Adrenal gland (tissue), 12 donors: ENCODE results near the gene CAVIN4. TPM values are rescaled to one million over a fixed set of nuclear protein-coding genes. Genes with fewer than 3 reads are reported as not detected.

ENCODE experiments used
- DNase-seq, 7 donors: peaks; one replicate each; pipeline ENCODE4 v3.0.0-alpha.2; 2019 to 2020
- H3K27ac ChIP-seq, 5 donors: fragments of 200-600 bp; sonication (generic) in 4 of 5; 1 replicate in 3 of 5; 2 replicates in 2 of 5; pipeline versions ENCODE4 v1.5.1 to v1.8.0; 2016 to 2020; ENCODE audit warnings: mild to moderate bottlenecking in 1 of 5
- H3K27me3 ChIP-seq: fragments of 200-600 bp; 2 replicates; pipeline ENCODE4 v1.8.0; 2021
- H3K36me3 ChIP-seq, 2 donors: fragments of 200-600 bp; replicated peaks in 1 of 2; 1 replicate in 1 of 2; 2 replicates in 1 of 2; pipeline versions ENCODE4 v1.5.1 to v1.8.0; 2018 to 2022
- H3K4me1 ChIP-seq, 2 donors: fragments of 200-600 bp; replicated peaks in 1 of 2; 1 replicate in 1 of 2; 2 replicates in 1 of 2; pipeline versions ENCODE4 v1.5.1 to v1.8.0; 2018 to 2021
- H3K4me3 ChIP-seq, 4 donors: fragments of 200-600 bp; sonication (generic) in 3 of 4; one replicate each; pipeline ENCODE4 v1.5.1; 2016 to 2018
- H3K9me3 ChIP-seq, 3 donors: fragments of 200-600 bp; sonication (generic) in 1 of 3; replicated peaks in 1 of 3; 1 replicate in 2 of 3; 2 replicates in 1 of 3; pipeline versions ENCODE4 v1.5.1 to v1.8.0; 2016 to 2021
- POLR2A ChIP-seq, 2 donors: fragments of 450-650 bp; IDR thresholded peaks; one replicate each; pipeline ENCODE4 v1.6.1; 2017; ENCODE audit warnings: antibody characterized with exemption in 2 of 2, mild to moderate bottlenecking in 2 of 2, moderate library complexity in 1 of 2
- WGBS, 4 donors: extraction: QIAGEN DNeasy Blood & Tissue Kit in 2 of 4; methylation state at CpG; one replicate each; pipeline versions ENCODE4 v1.1.5 to v1.1.7; 2013 to 2017; 5-methylcytosine and 5-hydroxymethylcytosine counted together
- intact Hi-C, 2 donors: fragments of 100-400 bp; cut with DNase I; formaldehyde crosslinking; loops; one replicate each; pipeline versions ENCODE4 v1.14.1 to v1.15.0; 2022 to 2023
- polyA plus RNA-seq, 3 donors: library from polyadenylated mRNA; stranded (reverse); fragments of 200-250 nt in 2 of 3; fragments of 350-450 nt in 1 of 3; fragmentation: Illumina TruSeq in 1 of 3; extraction: RNeasy Lipid Tissue Mini Kit (QIAGEN cat#74804) in 1 of 3; gene quantifications; one replicate each; pipeline ENCODE4 v1.2.3, GENCODE V29; 2013 to 2014
- total RNA-seq, 9 donors: library from RNA; depleted of rRNA in 4 of 9; stranded (reverse); fragments of >200 nt in 4 of 9; fragments of 120-200 nt in 1 of 9; fragmentation: NEBNext Ultra II Directional in 1 of 9; extraction: Animal tissue kit (Norgen Biotek cat#: 25700) in 1 of 9; gene quantifications; one replicate each; pipeline versions ENCODE4 v1.1.0 to v1.2.4, GENCODE V29; 2013 to 2023
- TF ChIP-seq, protein P1 (sequence below), 6 experiments: fragments of 450-650 bp in 4 of 6; fragments of 200-600 bp in 2 of 6; sonication (generic) in 1 of 6; IDR thresholded peaks; 1 replicate in 5 of 6; 2 replicates in 1 of 6; pipeline versions ENCODE4 v1.5.1 to v1.8.0; 2016 to 2021; ENCODE audit warnings: antibody characterized with exemption in 6 of 6, mild to moderate bottlenecking in 2 of 6, moderate library complexity in 1 of 6
- donor health status: healthy with polysubstance abuse.
- donor health status: Bipolar disorder and iron deficiency.
- donor health status: DM: yes; HTN: yes; CAD: no.
- donor health status: DM: no; HTN: no; CAD: no.
- donor health status: DM: no; HTN: no; CAD: no.
- donor health status: DM: yes; HTN: yes; CAD: no.

Gene CAVIN4
- total and polyA plus RNA-seq, 12 donors = 0.07 to 0.72 (median 0.27) TPM; not detected in 4

DNA sequence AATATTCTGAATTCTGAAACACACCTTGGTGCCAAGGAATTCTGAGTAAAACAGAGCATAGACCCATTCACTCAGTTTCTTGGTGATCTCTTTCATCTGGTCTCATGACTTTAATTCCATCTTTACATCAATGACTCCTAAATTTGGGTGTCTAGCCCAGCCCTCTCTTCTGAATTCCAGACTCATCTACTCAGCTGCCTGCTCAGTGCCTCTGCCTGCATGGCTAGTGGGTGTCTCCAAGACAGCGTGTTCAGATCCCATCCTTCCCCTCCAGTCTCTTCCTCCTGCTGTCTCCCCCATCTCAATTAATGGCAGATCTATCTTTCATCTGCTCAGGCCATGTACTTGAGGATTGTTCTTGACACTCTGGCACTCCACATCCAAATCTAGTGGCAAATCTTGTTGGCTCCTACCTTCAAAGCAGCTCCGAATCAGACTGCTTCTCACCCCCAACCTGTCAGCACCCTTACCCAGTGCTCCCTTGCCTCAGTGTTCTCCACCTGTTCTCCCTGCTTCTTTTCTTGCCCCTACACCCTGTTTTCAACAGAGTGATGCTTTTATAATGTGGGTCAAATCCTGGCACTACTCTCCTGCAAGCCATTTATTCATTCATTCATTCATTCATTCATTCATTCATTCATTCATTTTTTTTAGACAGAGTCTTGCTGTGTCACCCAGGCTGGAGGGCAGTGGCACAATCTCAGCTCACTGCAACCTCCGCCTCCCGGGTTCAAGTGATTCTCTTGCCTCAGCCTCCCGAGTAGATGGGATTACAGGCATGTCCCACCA lies 5.3 kb downstream of the CAVIN4 start:
- intact Hi-C loops = no loop called here
- no peak overlapping the region for H3K4me3 ChIP-seq

DNA sequence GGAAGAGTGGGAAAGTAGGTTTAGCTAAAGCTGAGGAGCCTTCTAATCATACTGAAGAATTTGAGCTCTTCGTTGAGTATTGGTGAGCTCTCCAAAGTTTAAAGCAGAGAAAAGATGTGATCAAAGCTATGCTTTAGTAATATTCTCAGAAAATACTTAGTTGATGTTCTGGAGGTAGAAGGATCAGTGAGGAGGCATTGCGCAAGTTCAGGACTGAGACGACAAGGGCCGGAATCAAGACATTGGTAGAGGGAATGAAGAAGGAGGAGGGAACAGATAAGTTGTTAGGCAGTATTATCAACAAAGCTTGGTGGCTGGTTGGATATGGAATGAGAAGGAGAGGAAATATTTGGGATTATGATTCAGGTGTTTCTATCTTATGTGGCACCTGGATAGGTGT lies 7.1 kb downstream of the CAVIN4 start:
- DNase-seq = no peak
- WGBS, 4 donors = 91 to 98% (median 96%) methylated on average over 4 of the region's 4 CpGs
- Histone ChIP-seq H3K4me1 (no peaks in the 10 kb centered on the region), H3K27ac (no peak overlapping the region), H3K9me3 (no peaks in the 10 kb centered on the region), H3K27me3 (no peaks in the 10 kb centered on the region), H3K4me3 (no peak overlapping the region), H3K36me3 (no peaks in the 10 kb centered on the region)
- TF ChIP-seq, protein P1, sequence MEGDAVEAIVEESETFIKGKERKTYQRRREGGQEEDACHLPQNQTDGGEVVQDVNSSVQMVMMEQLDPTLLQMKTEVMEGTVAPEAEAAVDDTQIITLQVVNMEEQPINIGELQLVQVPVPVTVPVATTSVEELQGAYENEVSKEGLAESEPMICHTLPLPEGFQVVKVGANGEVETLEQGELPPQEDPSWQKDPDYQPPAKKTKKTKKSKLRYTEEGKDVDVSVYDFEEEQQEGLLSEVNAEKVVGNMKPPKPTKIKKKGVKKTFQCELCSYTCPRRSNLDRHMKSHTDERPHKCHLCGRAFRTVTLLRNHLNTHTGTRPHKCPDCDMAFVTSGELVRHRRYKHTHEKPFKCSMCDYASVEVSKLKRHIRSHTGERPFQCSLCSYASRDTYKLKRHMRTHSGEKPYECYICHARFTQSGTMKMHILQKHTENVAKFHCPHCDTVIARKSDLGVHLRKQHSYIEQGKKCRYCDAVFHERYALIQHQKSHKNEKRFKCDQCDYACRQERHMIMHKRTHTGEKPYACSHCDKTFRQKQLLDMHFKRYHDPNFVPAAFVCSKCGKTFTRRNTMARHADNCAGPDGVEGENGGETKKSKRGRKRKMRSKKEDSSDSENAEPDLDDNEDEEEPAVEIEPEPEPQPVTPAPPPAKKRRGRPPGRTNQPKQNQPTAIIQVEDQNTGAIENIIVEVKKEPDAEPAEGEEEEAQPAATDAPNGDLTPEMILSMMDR (IDR thresholded peaks at IDR 0.05) = no peak
- TF ChIP-seq POLR2A (IDR thresholded peaks at IDR 0.05) = no peak
- intact Hi-C loops = no loop called here

More for the DNA sequence above, 5.3 kb downstream of the CAVIN4 start:
- Histone ChIP-seq H3K36me3 (no peaks in the 10 kb centered on the region), H3K27ac (no peak overlapping the region), H3K4me1 (no peaks in the 10 kb centered on the region), H3K27me3 (no peaks in the 10 kb centered on the region), H3K9me3 (no peaks in the 10 kb centered on the region)
- DNase-seq = no peak
- 81 to 90% (median 87%) methylated on average over 5 of the region's 5 CpGs for WGBS, 4 donors
- TF ChIP-seq POLR2A (IDR thresholded peaks at IDR 0.05) = no peak
- TF ChIP-seq, protein P1 (IDR thresholded peaks at IDR 0.05) = no peak

DNA sequence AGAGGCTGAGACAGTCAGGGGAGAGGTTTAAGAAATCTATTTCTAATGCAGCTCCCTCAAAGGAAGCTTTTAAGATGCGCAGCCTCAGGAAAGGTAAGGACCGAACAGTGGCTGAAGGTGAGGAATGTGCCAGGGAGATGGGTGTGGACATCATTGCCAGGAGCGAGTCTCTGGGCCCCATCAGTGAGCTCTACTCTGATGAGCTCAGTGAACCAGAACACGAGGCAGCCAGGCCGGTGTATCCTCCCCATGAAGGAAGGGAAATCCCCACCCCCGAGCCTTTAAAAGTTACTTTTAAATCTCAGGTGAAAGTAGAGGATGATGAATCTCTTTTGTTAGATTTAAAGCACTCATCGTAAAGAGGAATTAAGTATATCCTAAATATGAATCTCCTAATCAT lies 8.2 kb downstream of the CAVIN4 start:
- H3K36me3 ChIP-seq = no peaks in the 10 kb centered on the region
- WGBS, 4 donors = 93 to 98% (median 95%) methylated on average over 7 of the region's 7 CpGs
- DNase-seq = no peak
- H3K9me3 ChIP-seq = no peaks in the 10 kb centered on the region
- H3K4me3 ChIP-seq = no peak overlapping the region
- TF ChIP-seq, protein P1 (IDR thresholded peaks at IDR 0.05) = no peak
- TF ChIP-seq POLR2A (IDR thresholded peaks at IDR 0.05) = no peak
- no peaks in the 10 kb centered on the region for H3K4me1 ChIP-seq
- H3K27me3 ChIP-seq = no peaks in the 10 kb centered on the region
- intact Hi-C loops = no loop called here
- H3K27ac ChIP-seq = no peak overlapping the region

DNA sequence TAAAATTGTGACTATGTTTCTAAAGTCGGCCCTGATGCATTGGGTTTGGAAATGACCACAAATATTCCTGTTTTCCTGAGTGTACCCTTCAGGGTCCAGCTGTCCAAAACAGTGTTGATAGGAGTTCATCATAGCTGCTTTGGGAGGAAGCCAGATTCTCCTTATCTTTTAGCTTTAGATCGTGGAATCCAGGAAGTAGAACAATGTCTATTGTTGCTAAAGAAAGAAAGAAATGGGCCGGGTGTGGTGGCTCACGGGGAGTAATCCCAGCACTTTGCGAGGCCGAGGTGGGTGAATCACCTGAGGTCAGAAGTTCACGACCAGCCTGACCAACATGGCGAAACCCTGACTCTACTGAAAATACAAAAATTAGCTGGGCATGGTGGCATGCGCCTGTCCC lies 9.5 kb downstream of the CAVIN4 start:
- no peaks in the 10 kb centered on the region for H3K36me3 ChIP-seq
- intact Hi-C loops = no loop called here
- 64 to 75% (median 73%) methylated on average over 9 of the region's 9 CpGs for WGBS, 4 donors
- H3K27me3 ChIP-seq = no peaks in the 10 kb centered on the region
- no peaks in the 10 kb centered on the region for H3K9me3 ChIP-seq
- H3K4me3 ChIP-seq = no peak overlapping the region
- no peak for DNase-seq
- H3K27ac ChIP-seq = no peak overlapping the region
- TF ChIP-seq POLR2A (IDR thresholded peaks at IDR 0.05) = no peak
- TF ChIP-seq, protein P1 (IDR thresholded peaks at IDR 0.05) = no peak
- H3K4me1 ChIP-seq = no peaks in the 10 kb centered on the region
